ENCODE results near the gene SRP72. TPM values are rescaled to one million over a fixed set of nuclear protein-coding genes. Genes with fewer than 3 reads are reported as not detected.
"Not testable (repeated sequence)": the region's sequence is repeated elsewhere in the genome, so short reads cannot be mapped to it uniquely, and the experiment has no call there.

The SRP72 gene
- total RNA-seq, 2 experiments from 2014 or later = 140 to 142 TPM

- POLR2A ChIA-PET = interaction anchor here (1.2 to 2.4 kb wide), 4 partner anchors 11 to 54 kb away, joined by 4 to 9 read pairs (median 8); partner anchors contain the start of gene AASDH
- H3K9me3 Mint-ChIP-seq = no peaks in the 10 kb centered on the region
- H3K36me3 Mint-ChIP-seq (ENCODE audit: low read depth) = peaks cover 46% of the 10 kb centered on the region
- H3K4me1 Mint-ChIP-seq = peaks cover 59% of the 10 kb centered on the region
- no peaks in the 10 kb centered on the region for H3K27me3 Mint-ChIP-seq
- CTCF ChIA-PET = interaction anchor here (1.7 kb wide), 1 partner anchor 54 kb away, joined by 4 read pairs; the partner anchor contains the start of gene AASDH
- no peak for DNase-seq
- H3K4me3 Mint-ChIP-seq = no peak overlapping the region
- H3K27ac Mint-ChIP-seq = no peak overlapping the region
These were observed 26.4 kb upstream of the SRP72 start for GRCh38 chr4:56440983-56441382.

DNA sequence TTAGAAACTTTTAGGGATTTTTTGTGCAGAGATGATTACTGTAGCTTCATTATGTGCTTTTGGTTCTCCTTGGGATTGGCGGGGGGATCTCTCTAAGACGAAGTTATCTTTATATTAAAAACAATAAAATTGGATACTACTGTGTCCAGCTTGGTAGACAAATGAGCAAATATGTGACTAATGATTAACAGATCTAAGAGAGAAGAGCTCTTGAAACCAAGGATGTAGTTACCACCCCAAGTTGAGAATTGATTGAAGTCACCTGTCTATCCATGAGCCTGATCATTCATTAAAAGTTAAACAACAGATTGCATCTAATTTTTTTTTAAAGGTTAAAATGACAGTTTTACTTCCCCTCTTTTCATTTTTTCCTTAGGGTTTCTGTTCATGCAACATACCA, 22.7 kb upstream of the SRP72 start:
- no peak overlapping the region for H3K4me3 Mint-ChIP-seq
- ChIA-PET POLR2A (interaction anchor here (1.0 to 3.0 kb wide), 4 partner anchors 8 to 24 kb away, joined by 3 to 14 read pairs (median 8); partner anchors contain the start of genes PAICS and PPAT), CTCF (interaction anchor here (1.0 to 1.6 kb wide), 4 partner anchors 9 to 355 kb away, joined by 3 to 8 read pairs (median 3); partner anchors contain the start of genes PAICS and PPAT)
- peaks cover 50% of the 10 kb centered on the region for H3K4me1 Mint-ChIP-seq
- no peaks in the 10 kb centered on the region for H3K27me3 Mint-ChIP-seq
- no peak for DNase-seq
- no peaks in the 10 kb centered on the region for H3K9me3 Mint-ChIP-seq
- H3K36me3 Mint-ChIP-seq (ENCODE audit: low read depth) = peaks cover 70% of the 10 kb centered on the region
- no peak overlapping the region for H3K27ac Mint-ChIP-seq

DNA sequence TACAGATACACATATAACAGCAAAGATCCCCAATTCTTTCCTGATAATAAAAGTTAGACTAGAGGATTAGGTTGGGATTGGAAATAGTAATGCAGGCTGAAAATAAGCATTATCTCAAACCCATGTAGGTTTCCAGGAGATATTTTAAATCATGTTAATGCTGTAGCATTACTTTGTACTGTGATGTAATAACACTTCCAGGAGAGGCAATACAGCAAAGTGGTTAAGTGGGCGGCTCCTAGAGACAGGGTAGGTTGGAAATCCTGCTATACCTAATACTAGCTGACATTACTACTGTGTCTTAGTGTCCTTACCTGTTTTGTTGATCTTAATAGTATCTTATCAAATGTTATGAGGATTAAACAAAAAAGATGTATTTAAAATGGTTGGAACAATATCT, 21.7 kb upstream of the SRP72 start:
- CTCF ChIA-PET = no interaction called here
- Mint-ChIP-seq H3K27ac (no peak overlapping the region), H3K27me3 (no peaks in the 10 kb centered on the region), H3K36me3 (ENCODE audit: low read depth) (peaks cover 71% of the 10 kb centered on the region), H3K4me1 (peaks cover 43% of the 10 kb centered on the region), H3K9me3 (no peaks in the 10 kb centered on the region), H3K4me3 (no peak overlapping the region)
- DNase-seq = no peak
- POLR2A ChIA-PET = interaction anchor here (1.1 to 3.0 kb wide), 2 partner anchors 9 to 21 kb away, joined by 4 to 14 read pairs; partner anchors contain the start of genes PAICS and PPAT

DNA sequence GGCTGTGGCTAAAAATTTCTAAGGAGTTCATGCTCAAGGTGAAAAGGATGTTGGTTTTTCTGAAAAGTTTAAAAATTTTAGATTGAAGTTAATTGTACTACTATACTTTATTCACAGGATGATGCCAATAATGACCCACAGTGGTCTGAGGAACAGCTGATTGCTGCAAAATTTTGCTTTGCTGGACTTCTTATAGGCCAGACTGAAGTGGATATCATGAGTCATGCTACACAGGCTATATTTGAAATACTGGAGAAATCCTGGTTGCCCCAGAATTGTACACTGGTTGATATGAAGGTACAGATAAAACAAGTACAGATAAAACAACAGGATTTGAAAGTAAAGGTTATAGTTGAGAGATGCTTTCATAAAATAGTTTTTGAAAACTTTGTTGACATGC, 19.1 kb upstream of the SRP72 start:
- peaks cover 29% of the 10 kb centered on the region for H3K4me1 Mint-ChIP-seq
- no peaks in the 10 kb centered on the region for H3K9me3 Mint-ChIP-seq
- H3K27ac Mint-ChIP-seq = peak overlapping the region; percentile 1
- H3K4me3 Mint-ChIP-seq = no peak overlapping the region
- POLR2A ChIA-PET = interaction anchor here (0.9 to 1.8 kb wide), 2 partner anchors 10 to 12 kb away, joined by 4 to 7 read pairs; partner anchors contain the start of gene PAICS
- peaks cover 76% of the 10 kb centered on the region for H3K36me3 Mint-ChIP-seq (ENCODE audit: low read depth)
- DNase-seq = no peak
- H3K27me3 Mint-ChIP-seq = no peaks in the 10 kb centered on the region
- CTCF ChIA-PET = no interaction called here

- CTCF ChIA-PET = interaction anchor here (0.7 kb wide), 1 partner anchor 556 kb away, joined by 3 read pairs; no protein-coding TSS in a partner anchor
- H3K27ac Mint-ChIP-seq, H3K4me3 Mint-ChIP-seq, DNase-seq, POLR2A ChIA-PET, H3K27me3 Mint-ChIP-seq, H3K9me3 Mint-ChIP-seq: not testable (repeated sequence)
- H3K4me1 Mint-ChIP-seq = peaks cover 22% of the 10 kb centered on the region
- H3K36me3 Mint-ChIP-seq (ENCODE audit: low read depth) = peaks cover 75% of the 10 kb centered on the region
These were observed 17.9 kb upstream of the SRP72 start for GRCh38 chr4:56449475-56449874.

- peaks cover 19% of the 10 kb centered on the region for H3K4me1 Mint-ChIP-seq
- no peak for DNase-seq
- ChIA-PET POLR2A (interaction anchor here (1.7 kb wide), 1 partner anchor 15 kb away, joined by 9 read pairs; the partner anchor contains the start of genes PAICS and PPAT), CTCF (interaction anchor here (0.7 kb wide), 1 partner anchor 555 kb away, joined by 3 read pairs; no protein-coding TSS in a partner anchor)
- H3K27ac Mint-ChIP-seq = no peak overlapping the region
- no peaks in the 10 kb centered on the region for H3K9me3 Mint-ChIP-seq
- H3K4me3 Mint-ChIP-seq = no peak overlapping the region
- no peaks in the 10 kb centered on the region for H3K27me3 Mint-ChIP-seq
- peaks cover 75% of the 10 kb centered on the region for H3K36me3 Mint-ChIP-seq (ENCODE audit: low read depth)
These were observed 17.1 kb upstream of the SRP72 start for GRCh38 chr4:56450342-56450741.

GRCh38 chr4:56460085-56460484, 7.3 kb upstream of the SRP72 start:
- ChIA-PET CTCF (no interaction called here), POLR2A (interaction anchor here (1.2 to 3.4 kb wide), 4 partner anchors 16 to 73 kb away, joined by 3 to 23 read pairs (median 7); partner anchors contain the start of genes AASDH, PAICS and PPAT)
- Mint-ChIP-seq H3K36me3 (ENCODE audit: low read depth) (peaks cover 60% of the 10 kb centered on the region), H3K27me3 (no peaks in the 10 kb centered on the region), H3K9me3 (no peaks in the 10 kb centered on the region), H3K27ac (peak overlapping the region; percentile 24), H3K4me1 (peaks cover 14% of the 10 kb centered on the region), H3K4me3 (no peak overlapping the region)
- no peak for DNase-seq

- CTCF ChIA-PET = interaction anchor here (1.1 to 1.9 kb wide), 3 partner anchors 10 to 83 kb away, joined by 3 to 5 read pairs (median 3); partner anchors contain the start of genes PAICS and PPAT
- Mint-ChIP-seq H3K27me3 (no peaks in the 10 kb centered on the region), H3K4me3 (no peak overlapping the region), H3K4me1 (peaks cover 28% of the 10 kb centered on the region), H3K27ac (no peak overlapping the region), H3K36me3 (ENCODE audit: low read depth) (peaks cover 50% of the 10 kb centered on the region), H3K9me3 (no peaks in the 10 kb centered on the region)
- DNase-seq = no peak
- POLR2A ChIA-PET = interaction anchor here (2.6 kb wide), 1 partner anchor 75 kb away, joined by 11 read pairs; the partner anchor contains the start of gene AASDH
These were observed 5.3 kb upstream of the SRP72 start for GRCh38 chr4:56462157-56462556.

- Mint-ChIP-seq H3K36me3 (ENCODE audit: low read depth) (peaks cover 44% of the 10 kb centered on the region), H3K4me1 (peaks cover 36% of the 10 kb centered on the region), H3K4me3 (no peak overlapping the region), H3K27ac (no peak overlapping the region), H3K27me3 (no peaks in the 10 kb centered on the region), H3K9me3 (no peaks in the 10 kb centered on the region)
- no peak for DNase-seq
- ChIA-PET CTCF (interaction anchor here (1.9 kb wide), 1 partner anchor 28 kb away, joined by 5 read pairs; the partner anchor contains the start of genes PAICS and PPAT), POLR2A (no interaction called here)
These were observed 3.7 kb upstream of the SRP72 start for GRCh38 chr4:56463711-56464110.

DNA sequence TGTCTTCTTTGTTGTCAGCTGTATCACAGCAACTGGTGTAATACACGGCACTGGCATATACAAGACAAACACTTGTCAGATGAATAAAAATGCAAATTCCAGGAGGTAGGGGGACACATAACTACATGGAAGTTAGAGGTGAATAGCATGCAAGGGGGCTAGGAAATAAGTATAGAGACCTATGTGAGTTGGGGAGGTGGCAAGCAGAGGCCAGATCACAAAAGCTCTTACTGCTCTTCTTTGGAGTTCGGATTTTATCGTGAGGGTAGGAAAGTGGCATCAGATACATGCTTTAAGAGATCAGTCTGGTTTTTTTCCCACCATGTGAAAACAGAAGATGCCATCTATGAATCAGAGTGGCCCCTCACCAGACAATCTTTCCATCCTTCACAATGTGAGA, 2.8 kb upstream of the SRP72 start:
- H3K27ac Mint-ChIP-seq = no peak overlapping the region
- ChIA-PET CTCF (interaction anchor here (0.7 to 2.5 kb wide), 5 partner anchors 8 to 374 kb away, joined by 3 to 26 read pairs (median 5); partner anchors contain the start of genes PAICS and PPAT), POLR2A (interaction anchor here (1.1 to 2.5 kb wide), 2 partner anchors 13 to 28 kb away, joined by 3 to 53 read pairs; partner anchors contain the start of genes PAICS and PPAT)
- H3K27me3 Mint-ChIP-seq = no peaks in the 10 kb centered on the region
- H3K4me3 Mint-ChIP-seq = no peak overlapping the region
- peaks cover 45% of the 10 kb centered on the region for H3K4me1 Mint-ChIP-seq
- DNase-seq = no peak
- no peaks in the 10 kb centered on the region for H3K9me3 Mint-ChIP-seq
- peaks cover 38% of the 10 kb centered on the region for H3K36me3 Mint-ChIP-seq (ENCODE audit: low read depth)

DNA sequence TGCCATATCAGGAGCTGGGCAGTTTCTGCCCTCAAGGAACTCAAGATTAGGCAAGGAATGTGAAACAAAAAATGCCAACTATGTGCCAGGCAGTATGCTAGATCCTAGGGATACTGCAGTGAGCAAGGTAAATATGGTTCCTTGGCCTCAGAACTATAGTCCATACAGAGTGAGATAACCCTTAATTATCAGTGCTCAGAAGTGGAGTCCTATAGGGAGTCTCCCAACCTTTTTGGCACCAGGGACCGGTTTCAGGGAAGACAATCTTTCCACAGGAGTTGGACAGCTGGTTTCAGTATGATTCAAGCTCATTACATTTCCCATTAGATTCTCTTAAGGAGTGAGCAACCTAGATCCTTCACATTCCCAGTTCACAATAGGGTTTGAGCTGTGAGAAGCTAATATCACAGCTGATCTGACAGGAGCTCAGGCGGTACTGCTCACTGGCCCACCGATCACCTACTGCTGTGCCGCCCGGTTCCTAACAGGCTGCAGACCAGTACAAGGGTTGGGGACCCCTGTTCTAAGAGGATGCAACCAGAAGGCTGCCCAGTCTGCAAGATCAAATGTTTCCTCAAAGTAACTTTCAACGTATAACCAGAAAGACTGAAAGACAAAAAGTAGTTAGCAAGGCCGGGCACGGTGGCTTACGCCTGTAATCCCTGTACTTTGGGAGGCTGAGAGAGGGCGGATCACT, 1.7 kb upstream of the SRP72 start:
- Mint-ChIP-seq H3K36me3 (ENCODE audit: low read depth) (peaks cover 36% of the 10 kb centered on the region), H3K9me3 (no peaks in the 10 kb centered on the region), H3K27me3 (no peaks in the 10 kb centered on the region), H3K4me1 (peaks cover 47% of the 10 kb centered on the region), H3K4me3 (peak overlapping the region; percentile 94), H3K27ac (peak overlapping the region; percentile 95)
- CTCF ChIA-PET = interaction anchor here (0.8 to 2.5 kb wide), 6 partner anchors 9 to 373 kb away, joined by 3 to 26 read pairs (median 5); partner anchors contain the start of genes AASDH, PAICS and PPAT
- POLR2A ChIA-PET = interaction anchor here (1.1 to 2.5 kb wide), 17 partner anchors 8 to 518 kb away, joined by 3 to 53 read pairs (median 5); partner anchors contain the start of genes AASDH, CEP135, NOA1 and PAICS
- DNase-seq = no peak

- H3K4me3 Mint-ChIP-seq = peak overlapping the region; percentile 94
- not testable (repeated sequence) for H3K9me3 Mint-ChIP-seq, DNase-seq, H3K27me3 Mint-ChIP-seq
- ChIA-PET CTCF (interaction anchor here (1.0 to 2.5 kb wide), 6 partner anchors 15 to 518 kb away, joined by 3 to 26 read pairs (median 3); partner anchors contain the start of genes AASDH, CEP135, PAICS and PPAT), POLR2A (interaction anchor here (0.8 to 2.5 kb wide), 18 partner anchors 8 to 518 kb away, joined by 3 to 53 read pairs (median 5); partner anchors contain the start of genes AASDH, CEP135, NOA1 and PAICS)
- peaks cover 39% of the 10 kb centered on the region for H3K36me3 Mint-ChIP-seq (ENCODE audit: low read depth)
- peak overlapping the region; percentile 95 for H3K27ac Mint-ChIP-seq
- peaks cover 47% of the 10 kb centered on the region for H3K4me1 Mint-ChIP-seq
These were observed 1.1 kb upstream of the SRP72 start for GRCh38 chr4:56466296-56466761.
